CD4-positive, CD25-positive, alpha-beta regulatory T cell (primary cell): Measurements from ENCODE around the gene KANTR. TPM values are rescaled to one million over a fixed set of nuclear protein-coding genes. Genes with fewer than 3 reads are reported as not detected.
A peak's percentile ranks its signal among the peaks of the same experiment; 100 is the strongest.

Experiments
- ATAC-seq, 2 donors: fragments of 150-1000 bp; cut with Tn5 transposase; one replicate each; pipeline ENCODE4 v1.10.0; 2021; ENCODE audit warnings: low read depth in 2 of 2, moderate number of reproducible peaks in 2 of 2, moderate library complexity in 1 of 2
- DNase-seq, 3 donors: peaks; one replicate each; pipeline versions ENCODE4 v3.0.0 to v3.0.0-alpha.2; 2012 to 2022; ENCODE audit warnings: mixed read lengths in 1 of 3
- H3K27ac ChIP-seq: one replicate; pipeline ENCODE4 v1.7.0; 2013; ENCODE audit warnings: mild to moderate bottlenecking, low read length; ENCODE audit not compliant: insufficient read depth, poor library complexity, severe bottlenecking
- H3K27me3 ChIP-seq: one replicate; pipeline ENCODE4 v1.7.0; 2013; ENCODE audit warnings: low read length; ENCODE audit not compliant: control insufficient read depth, insufficient read depth
- H3K36me3 ChIP-seq: one replicate; pipeline ENCODE4 v1.7.0; 2013; ENCODE audit warnings: mild to moderate bottlenecking, low read length, moderate library complexity; ENCODE audit not compliant: control insufficient read depth, insufficient read depth
- H3K4me1 ChIP-seq: 2 replicates; pipeline ENCODE4 v1.7.0; 2013; ENCODE audit warnings: mild to moderate bottlenecking, low read length; ENCODE audit not compliant: insufficient read depth, control insufficient read depth, poor library complexity, severe bottlenecking
- H3K4me3 ChIP-seq: one replicate; pipeline ENCODE4 v1.7.0; 2013; ENCODE audit warnings: low read depth, mild to moderate bottlenecking, low read length, moderate library complexity
- H3K9me3 ChIP-seq, 2 experiments: 1 replicate in 1 of 2; 2 replicates in 1 of 2; pipeline ENCODE4 v1.7.0; 2013; ENCODE audit warnings: low read length in 2 of 2, mild to moderate bottlenecking in 1 of 2, moderate library complexity in 1 of 2; ENCODE audit not compliant: control insufficient read depth in 2 of 2
- H3K27ac Mint-ChIP-seq, 3 donors: one replicate each; pipeline ENCODE4 v1.8.0; 2020 to 2022; ENCODE audit warnings: mild to moderate bottlenecking in 3 of 3, mixed read lengths in 3 of 3, moderate library complexity in 2 of 3
- H3K27me3 Mint-ChIP-seq: one replicate; pipeline ENCODE4 v1.8.0; 2022; ENCODE audit warnings: mild to moderate bottlenecking, mixed read lengths
- H3K36me3 Mint-ChIP-seq: one replicate; pipeline ENCODE4 v1.8.0; 2020; ENCODE audit warnings: mixed read lengths
- H3K4me1 Mint-ChIP-seq, 4 donors: one replicate each; pipeline ENCODE4 v1.8.0; 2020 to 2022; ENCODE audit warnings: mixed read lengths in 4 of 4, mild to moderate bottlenecking in 1 of 4
- H3K4me3 Mint-ChIP-seq, 4 donors: one replicate each; pipeline ENCODE4 v1.8.0; 2020 to 2022; ENCODE audit warnings: mild to moderate bottlenecking in 4 of 4, mixed read lengths in 4 of 4, moderate library complexity in 3 of 4
- H3K9me3 Mint-ChIP-seq, 7 donors: one replicate each; pipeline ENCODE4 v1.8.0; 2020 to 2022; ENCODE audit warnings: mixed read lengths in 7 of 7, mild to moderate bottlenecking in 3 of 7, moderate library complexity in 2 of 7
- polyA plus RNA-seq, 4 donors: library from polyadenylated mRNA; unstranded; fragments of 300-500 nt; fragmentation: Illumina TruSeq; gene quantifications; one replicate each; pipeline ENCODE4 v1.2.3, GENCODE V29; 2021
- total RNA-seq: library from RNA; stranded (reverse); gene quantifications from one replicate; pipeline ENCODE4 v1.2.3, GENCODE V29; 2022

Gene KANTR
- total and polyA plus RNA-seq, 5 donors from 2014 or later, result 0.81 to 14.1 (median 2.1) TPM

DNA sequence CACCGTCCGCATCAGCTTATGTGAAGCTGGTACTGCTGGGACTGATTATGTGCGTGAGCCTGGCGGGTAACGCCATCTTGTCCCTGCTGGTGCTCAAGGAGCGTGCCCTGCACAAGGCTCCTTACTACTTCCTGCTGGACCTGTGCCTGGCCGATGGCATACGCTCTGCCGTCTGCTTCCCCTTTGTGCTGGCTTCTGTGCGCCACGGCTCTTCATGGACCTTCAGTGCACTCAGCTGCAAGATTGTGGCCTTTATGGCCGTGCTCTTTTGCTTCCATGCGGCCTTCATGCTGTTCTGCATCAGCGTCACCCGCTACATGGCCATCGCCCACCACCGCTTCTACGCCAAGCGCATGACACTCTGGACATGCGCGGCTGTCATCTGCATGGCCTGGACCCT is 17.3 kb upstream of the KANTR start:
- H3K27me3 Mint-ChIP-seq, result peaks cover under 1% of the 10 kb centered on the region
- H3K4me3 ChIP-seq, result no peak overlapping the region
- H3K4me1 Mint-ChIP-seq, result peaks cover 2 to 20% (median 8%) of the 10 kb centered on the region in 4 donors
- ATAC-seq (no peak), DNase-seq (no peak)
- peaks cover 0 to 1% (median 0%) of the 10 kb centered on the region in 7 donors for H3K9me3 Mint-ChIP-seq
- no peaks in the 10 kb centered on the region for H3K36me3 ChIP-seq
- no peak overlapping the region for H3K27ac ChIP-seq
- H3K9me3 ChIP-seq, result no peaks in the 10 kb centered on the region
- no peaks in the 10 kb centered on the region for H3K36me3 Mint-ChIP-seq
- H3K4me1 ChIP-seq, result peaks cover 11% of the 10 kb centered on the region
- peak overlapping the region in 1 of 4 donors; percentile 43 for H3K4me3 Mint-ChIP-seq
- H3K27me3 ChIP-seq, result no peaks in the 10 kb centered on the region
- no peak overlapping the region for H3K27ac Mint-ChIP-seq

DNA sequence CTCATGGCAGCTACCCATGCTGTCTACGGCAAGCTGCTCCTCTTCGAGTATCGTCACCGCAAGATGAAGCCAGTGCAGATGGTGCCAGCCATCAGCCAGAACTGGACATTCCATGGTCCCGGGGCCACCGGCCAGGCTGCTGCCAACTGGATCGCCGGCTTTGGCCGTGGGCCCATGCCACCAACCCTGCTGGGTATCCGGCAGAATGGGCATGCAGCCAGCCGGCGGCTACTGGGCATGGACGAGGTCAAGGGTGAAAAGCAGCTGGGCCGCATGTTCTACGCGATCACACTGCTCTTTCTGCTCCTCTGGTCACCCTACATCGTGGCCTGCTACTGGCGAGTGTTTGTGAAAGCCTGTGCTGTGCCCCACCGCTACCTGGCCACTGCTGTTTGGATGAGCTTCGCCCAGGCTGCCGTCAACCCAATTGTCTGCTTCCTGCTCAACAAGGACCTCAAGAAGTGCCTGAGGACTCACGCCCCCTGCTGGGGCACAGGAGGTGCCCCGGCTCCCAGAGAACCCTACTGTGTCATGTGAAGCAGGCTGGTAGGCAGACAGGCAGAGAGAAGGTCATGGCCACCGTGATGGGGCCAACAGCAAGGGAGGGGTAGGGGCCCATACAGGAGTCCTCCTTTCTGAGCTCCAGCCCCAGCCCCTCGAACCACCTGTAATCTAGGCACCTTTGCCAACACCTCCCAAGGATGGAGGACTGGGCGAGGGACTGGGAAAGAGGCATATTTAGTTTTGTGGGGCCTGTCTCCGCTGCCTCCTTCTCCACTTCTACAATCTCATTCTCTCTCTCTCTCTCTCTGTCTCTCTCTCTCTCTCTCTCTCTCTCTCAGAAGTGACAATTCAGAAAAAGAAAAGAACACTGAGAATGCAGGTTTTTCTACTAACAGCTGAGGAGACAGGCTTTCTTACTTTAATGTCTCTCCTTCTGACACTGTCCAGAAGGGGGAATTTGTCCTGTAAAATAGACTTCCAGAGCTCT is 16.4 kb upstream of the KANTR start:
- peaks cover 2% of the 10 kb centered on the region for H3K4me1 ChIP-seq
- Mint-ChIP-seq H3K9me3 (peaks cover 0 to 1% (median 0%) of the 10 kb centered on the region in 7 donors), H3K27me3 (peaks cover 7% of the 10 kb centered on the region), H3K27ac (no peak overlapping the region), H3K36me3 (no peaks in the 10 kb centered on the region), H3K4me1 (peaks cover 0 to 17% (median 10%) of the 10 kb centered on the region in 4 donors), H3K4me3 (no peak overlapping the region)
- peak in 1 of 3 donors; percentile 33 for DNase-seq
- no peak overlapping the region for H3K4me3 ChIP-seq
- H3K36me3 ChIP-seq, result no peaks in the 10 kb centered on the region
- H3K27me3 ChIP-seq, result no peaks in the 10 kb centered on the region
- no peak overlapping the region for H3K27ac ChIP-seq
- no peaks in the 10 kb centered on the region for H3K9me3 ChIP-seq
- no peak for ATAC-seq

DNA sequence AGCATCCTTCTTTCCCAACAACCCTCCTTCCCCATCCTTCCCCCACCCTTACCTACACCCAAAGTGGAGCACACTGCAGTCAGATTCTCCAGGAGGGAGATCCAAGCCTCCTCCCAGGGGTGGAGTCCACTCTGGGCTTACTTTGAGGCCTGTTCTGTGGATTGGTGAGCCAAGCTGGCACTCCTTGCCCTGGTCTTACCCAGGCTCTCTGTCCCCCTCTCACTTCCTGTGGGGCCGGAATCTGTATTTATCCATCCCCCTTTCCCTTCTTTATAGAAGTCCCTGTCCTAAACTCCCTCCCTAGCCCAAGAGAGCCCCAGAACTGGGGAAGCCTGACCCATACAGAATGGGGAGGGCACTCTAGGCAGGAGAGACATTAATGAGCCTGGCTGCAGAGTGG is 15.0 kb upstream of the KANTR start:
- Mint-ChIP-seq H3K4me3 (peak overlapping the region in 1 of 4 donors; percentile 52), H3K9me3 (peaks cover 0 to 1% (median 0%) of the 10 kb centered on the region in 7 donors), H3K27me3 (peaks cover 7% of the 10 kb centered on the region), H3K27ac (no peak overlapping the region), H3K4me1 (peaks cover 0 to 26% (median 15%) of the 10 kb centered on the region in 4 donors), H3K36me3 (peaks cover 4% of the 10 kb centered on the region)
- peaks cover 3% of the 10 kb centered on the region for H3K36me3 ChIP-seq
- H3K4me3 ChIP-seq, result no peak overlapping the region
- H3K9me3 ChIP-seq, result no peaks in the 10 kb centered on the region
- H3K27me3 ChIP-seq, result no peaks in the 10 kb centered on the region
- ATAC-seq (no peak), DNase-seq (no peak)
- H3K4me1 ChIP-seq, result peaks cover 9% of the 10 kb centered on the region
- H3K27ac ChIP-seq, result no peak overlapping the region

DNA sequence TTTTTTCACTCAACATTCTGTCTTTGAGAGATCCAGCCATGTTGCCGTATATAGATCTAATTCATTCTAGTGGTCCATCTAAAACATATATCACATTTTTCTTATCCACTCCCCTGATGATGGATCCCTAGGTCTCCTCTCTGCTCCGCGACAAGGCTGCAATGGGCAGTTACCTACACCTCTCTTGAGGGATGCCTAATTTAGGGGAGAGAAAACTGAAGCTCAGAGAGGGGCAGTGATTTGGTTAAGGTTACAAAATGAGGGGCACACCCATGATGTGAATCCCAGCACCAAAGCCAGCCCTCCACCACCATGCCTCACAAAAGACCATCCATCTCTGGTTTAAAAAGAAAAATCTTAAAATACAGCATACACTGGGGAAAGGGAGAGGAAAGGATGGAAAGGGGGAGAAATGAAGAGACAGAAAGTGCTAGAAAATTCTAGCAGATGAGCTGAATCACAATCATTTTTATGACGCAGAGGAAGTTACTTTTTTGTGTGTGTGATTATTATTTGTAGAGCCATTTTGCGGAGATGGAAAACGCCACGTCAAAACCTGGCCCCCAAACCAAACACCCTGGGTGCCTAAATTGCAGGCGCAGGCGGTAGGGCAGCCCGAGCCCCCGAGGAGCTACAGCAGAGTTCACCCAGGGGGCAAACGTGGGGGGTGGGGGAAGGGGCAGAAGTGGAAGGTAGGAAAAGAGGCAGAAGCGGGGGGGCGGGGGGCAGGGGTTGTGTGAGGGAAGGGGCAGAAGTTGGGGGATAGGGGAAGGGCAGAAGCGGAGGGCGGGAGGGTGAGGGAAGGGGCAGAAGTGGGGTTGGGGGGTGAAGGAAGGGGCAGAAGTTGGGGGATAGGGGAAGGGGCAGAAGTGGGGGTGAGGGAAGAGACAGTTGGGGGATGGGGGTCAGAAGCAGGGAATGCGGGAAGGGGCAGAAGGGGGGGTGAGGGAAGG is 13.0 kb upstream of the KANTR start:
- Histone ChIP-seq H3K27ac (peak overlapping the region; percentile 88), H3K36me3 (peaks cover 18% of the 10 kb centered on the region), H3K9me3 (no peaks in the 10 kb centered on the region), H3K27me3 (no peaks in the 10 kb centered on the region), H3K4me1 (peaks cover 14% of the 10 kb centered on the region), H3K4me3 (peak overlapping the region; percentile 57)
- H3K36me3 Mint-ChIP-seq, result peaks cover 18% of the 10 kb centered on the region
- H3K4me3 Mint-ChIP-seq, result peak overlapping the region; percentile 83 to 94 (median 87)
- H3K9me3 Mint-ChIP-seq, result peaks cover 0 to 2% (median 0%) of the 10 kb centered on the region in 7 donors
- ATAC-seq (no peak), DNase-seq (peak in 2 of 3 donors; percentile 28 to 42)
- H3K4me1 Mint-ChIP-seq, result peaks cover 0 to 46% (median 26%) of the 10 kb centered on the region in 4 donors
- peaks cover 7% of the 10 kb centered on the region for H3K27me3 Mint-ChIP-seq
- H3K27ac Mint-ChIP-seq, result peak overlapping the region; percentile 87 to 97 (median 90)

DNA sequence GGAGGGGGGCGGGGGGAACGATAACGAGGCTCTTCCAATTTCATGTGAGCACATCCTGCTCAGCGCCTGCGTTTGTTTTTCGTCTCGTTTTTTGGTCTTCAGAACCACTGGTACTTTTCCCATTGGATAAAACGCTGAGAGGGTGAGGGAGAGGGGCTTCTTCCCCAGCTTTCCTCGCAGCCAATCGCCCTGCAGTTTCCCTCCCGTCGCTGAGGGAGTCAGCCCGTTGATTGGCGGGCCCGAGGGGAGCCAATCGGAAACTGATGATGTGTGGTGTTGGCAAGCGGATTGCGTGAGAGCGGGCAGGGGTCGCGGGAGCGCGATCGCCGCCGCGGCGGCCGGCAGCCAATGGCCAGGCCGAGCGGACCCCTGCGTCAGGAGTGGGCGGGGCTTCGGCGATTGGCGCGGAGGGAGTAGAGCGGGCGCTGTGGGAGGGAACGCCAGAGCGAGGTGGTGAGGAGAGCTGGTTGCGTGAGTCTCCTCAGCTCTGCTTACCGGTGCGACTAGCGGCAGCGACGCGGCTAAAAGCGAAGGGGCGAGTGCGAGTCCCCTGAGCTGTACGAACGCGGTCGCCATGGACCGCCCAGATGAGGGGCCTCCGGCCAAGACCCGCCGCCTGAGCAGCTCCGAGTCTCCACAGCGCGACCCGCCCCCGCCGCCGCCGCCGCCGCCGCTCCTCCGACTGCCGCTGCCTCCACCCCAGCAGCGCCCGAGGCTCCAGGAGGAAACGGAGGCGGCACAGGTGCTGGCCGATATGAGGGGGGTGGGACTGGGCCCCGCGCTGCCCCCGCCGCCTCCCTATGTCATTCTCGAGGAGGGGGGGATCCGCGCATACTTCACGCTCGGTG is 11.8 kb upstream of the KANTR start, which contains the start of gene TSPYL2:
TSPYL2 (plus strand) TSS at position 443 of the 848 bp plus-strand sequence; CDS start at position 575, 132 bp downstream.
- Mint-ChIP-seq H3K36me3 (peaks cover 23% of the 10 kb centered on the region), H3K9me3 (peaks cover 0 to 4% (median 0%) of the 10 kb centered on the region in 7 donors), H3K4me3 (peak within 1 kb of the TSS; percentile 89 to 97 (median 95)), H3K27ac (peak within 1 kb of the TSS; percentile 96 to 98 (median 97)), H3K27me3 (peaks cover 7% of the 10 kb centered on the region), H3K4me1 (peaks cover 0 to 58% (median 30%) of the 10 kb centered on the region in 4 donors)
- peaks cover 14% of the 10 kb centered on the region for H3K4me1 ChIP-seq
- peak; percentile 93 to 95 for ATAC-seq
- no peaks in the 10 kb centered on the region for H3K9me3 ChIP-seq
- peaks cover 26% of the 10 kb centered on the region for H3K36me3 ChIP-seq
- H3K27ac ChIP-seq, result peak within 1 kb of the TSS; percentile 88
- peak; percentile 90 to 95 (median 94) for DNase-seq
- H3K4me3 ChIP-seq, result peak within 1 kb of the TSS; percentile 85
- H3K27me3 ChIP-seq, result no peaks in the 10 kb centered on the region

DNA sequence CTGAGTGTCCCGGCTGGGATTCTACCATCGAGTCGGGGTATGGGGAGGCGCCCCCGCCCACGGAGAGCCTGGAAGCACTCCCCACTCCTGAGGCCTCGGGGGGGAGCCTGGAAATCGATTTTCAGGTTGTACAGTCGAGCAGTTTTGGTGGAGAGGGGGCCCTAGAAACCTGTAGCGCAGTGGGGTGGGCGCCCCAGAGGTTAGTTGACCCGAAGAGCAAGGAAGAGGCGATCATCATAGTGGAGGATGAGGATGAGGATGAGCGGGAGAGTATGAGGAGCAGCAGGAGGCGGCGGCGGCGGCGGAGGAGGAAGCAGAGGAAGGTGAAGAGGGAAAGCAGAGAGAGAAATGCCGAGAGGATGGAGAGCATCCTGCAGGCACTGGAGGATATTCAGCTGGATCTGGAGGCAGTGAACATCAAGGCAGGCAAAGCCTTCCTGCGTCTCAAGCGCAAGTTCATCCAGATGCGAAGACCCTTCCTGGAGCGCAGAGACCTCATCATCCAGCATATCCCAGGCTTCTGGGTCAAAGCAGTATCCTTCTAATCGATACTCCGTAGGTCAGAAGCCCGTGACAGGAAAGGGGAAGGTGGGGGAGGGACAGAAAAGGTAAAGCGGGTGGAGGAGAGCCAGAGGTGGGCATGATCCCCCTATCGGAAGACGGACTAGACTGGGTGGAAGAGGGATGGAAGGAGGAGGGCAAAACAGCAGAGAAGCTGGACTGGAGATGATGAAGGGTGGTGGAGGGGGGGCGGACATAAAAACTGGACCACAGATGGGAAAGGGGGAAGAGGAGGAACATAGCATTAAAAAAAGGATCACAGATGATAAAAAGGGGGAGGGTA is 10.9 kb upstream of the KANTR start:
- H3K36me3 Mint-ChIP-seq, result peaks cover 23% of the 10 kb centered on the region
- Histone ChIP-seq H3K27ac (peak overlapping the region; percentile 88), H3K27me3 (no peaks in the 10 kb centered on the region), H3K4me1 (peaks cover 17% of the 10 kb centered on the region), H3K4me3 (peak overlapping the region; percentile 85), H3K9me3 (no peaks in the 10 kb centered on the region), H3K36me3 (peaks cover 26% of the 10 kb centered on the region)
- H3K27me3 Mint-ChIP-seq, result peaks cover 7% of the 10 kb centered on the region
- H3K4me1 Mint-ChIP-seq, result peaks cover 0 to 66% (median 30%) of the 10 kb centered on the region in 4 donors
- peak overlapping the region; percentile 89 to 97 (median 95) for H3K4me3 Mint-ChIP-seq
- peaks cover 0 to 4% (median 0%) of the 10 kb centered on the region in 7 donors for H3K9me3 Mint-ChIP-seq
- DNase-seq, result no peak
- H3K27ac Mint-ChIP-seq, result peak overlapping the region; percentile 86 to 96 (median 88)
- no peak for ATAC-seq
